Stimulated activated naive CD8-positive, alpha-beta T cell treated with anti-CD3 and anti-CD28 coated beads, Interleukin-15, amount 100 ng/mL, for 72 hours (primary cell): ENCODE data around the gene PEX11G.
A peak's percentile ranks its signal among the peaks of the same experiment; 100 is the strongest.

ENCODE experiments used
- ATAC-seq: fragments of 150-1000 bp; cut with Tn5 transposase; 2 replicates; pipeline ENCODE4 v1.10.0; 2021; ENCODE audit warnings: mild to moderate bottlenecking, moderate library complexity
- DNase-seq, 2 donors: peaks; one replicate each; pipeline ENCODE4 v3.0.0; 2021 to 2022
- H3K27ac Mint-ChIP-seq, 2 donors: one replicate each; pipeline ENCODE4 v1.8.0; 2022; ENCODE audit warnings: mild to moderate bottlenecking in 2 of 2, mixed read lengths in 2 of 2, moderate library complexity in 2 of 2
- H3K27me3 Mint-ChIP-seq: one replicate; pipeline ENCODE4 v1.8.0; 2022; ENCODE audit warnings: mixed read lengths
- H3K4me1 Mint-ChIP-seq: one replicate; pipeline ENCODE4 v1.8.0; 2022; ENCODE audit warnings: mild to moderate bottlenecking, mixed read lengths
- H3K4me3 Mint-ChIP-seq, 2 donors: one replicate each; pipeline ENCODE4 v1.8.0; 2022; ENCODE audit warnings: mild to moderate bottlenecking in 2 of 2, mixed read lengths in 2 of 2, moderate library complexity in 1 of 2
- H3K9me3 Mint-ChIP-seq, 2 donors: one replicate each; pipeline ENCODE4 v1.8.0; 2022; ENCODE audit warnings: mixed read lengths in 2 of 2

Gene PEX11G

GRCh38 chr19:7512400-7512851, 23.6 kb upstream of the PEX11G start:
- Mint-ChIP-seq H3K9me3 (no peaks in the 10 kb centered on the region), H3K4me3 (no peak overlapping the region), H3K4me1 (peaks cover 24% of the 10 kb centered on the region), H3K27ac (no peak overlapping the region), H3K27me3 (peaks cover 23% of the 10 kb centered on the region)
- ATAC-seq (no peak), DNase-seq (no peak)

- no peak overlapping the region for H3K4me3 Mint-ChIP-seq
- H3K4me1 Mint-ChIP-seq = peaks cover 22% of the 10 kb centered on the region
- H3K27me3 Mint-ChIP-seq = peaks cover 44% of the 10 kb centered on the region
- ATAC-seq (no peak), DNase-seq (no peak)
- H3K9me3 Mint-ChIP-seq = no peaks in the 10 kb centered on the region
- no peak overlapping the region for H3K27ac Mint-ChIP-seq
Observed at GRCh38 chr19:7509625-7510024, 20.8 kb upstream of the PEX11G start.

DNA sequence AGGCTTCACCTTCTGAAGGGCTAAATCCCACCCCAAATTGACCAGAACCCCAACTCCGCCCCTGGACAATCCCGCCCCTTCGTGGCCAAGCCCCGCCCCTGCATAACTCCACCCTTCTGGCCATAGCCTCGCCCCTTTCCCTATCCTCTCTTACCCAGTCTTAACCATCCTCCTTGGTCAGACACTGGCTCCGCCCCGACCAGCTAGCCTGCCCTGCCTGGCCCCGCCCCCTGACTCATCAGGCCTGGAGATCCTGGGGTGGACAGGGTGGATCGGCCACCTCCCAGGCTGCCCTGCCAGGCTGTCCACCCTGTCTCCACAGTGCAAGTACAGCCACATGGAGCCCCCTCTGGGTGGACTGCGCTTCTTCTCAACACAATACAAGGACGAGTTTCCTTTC, 19.0 kb upstream of the PEX11G start:
- no peaks in the 10 kb centered on the region for H3K9me3 Mint-ChIP-seq
- peaks cover 47% of the 10 kb centered on the region for H3K27me3 Mint-ChIP-seq
- ATAC-seq = peak; percentile 57
- H3K4me3 Mint-ChIP-seq = no peak overlapping the region
- peak in 1 of 2 donors; percentile 31 for DNase-seq
- peaks cover 21% of the 10 kb centered on the region for H3K4me1 Mint-ChIP-seq
- H3K27ac Mint-ChIP-seq = no peak overlapping the region

DNA sequence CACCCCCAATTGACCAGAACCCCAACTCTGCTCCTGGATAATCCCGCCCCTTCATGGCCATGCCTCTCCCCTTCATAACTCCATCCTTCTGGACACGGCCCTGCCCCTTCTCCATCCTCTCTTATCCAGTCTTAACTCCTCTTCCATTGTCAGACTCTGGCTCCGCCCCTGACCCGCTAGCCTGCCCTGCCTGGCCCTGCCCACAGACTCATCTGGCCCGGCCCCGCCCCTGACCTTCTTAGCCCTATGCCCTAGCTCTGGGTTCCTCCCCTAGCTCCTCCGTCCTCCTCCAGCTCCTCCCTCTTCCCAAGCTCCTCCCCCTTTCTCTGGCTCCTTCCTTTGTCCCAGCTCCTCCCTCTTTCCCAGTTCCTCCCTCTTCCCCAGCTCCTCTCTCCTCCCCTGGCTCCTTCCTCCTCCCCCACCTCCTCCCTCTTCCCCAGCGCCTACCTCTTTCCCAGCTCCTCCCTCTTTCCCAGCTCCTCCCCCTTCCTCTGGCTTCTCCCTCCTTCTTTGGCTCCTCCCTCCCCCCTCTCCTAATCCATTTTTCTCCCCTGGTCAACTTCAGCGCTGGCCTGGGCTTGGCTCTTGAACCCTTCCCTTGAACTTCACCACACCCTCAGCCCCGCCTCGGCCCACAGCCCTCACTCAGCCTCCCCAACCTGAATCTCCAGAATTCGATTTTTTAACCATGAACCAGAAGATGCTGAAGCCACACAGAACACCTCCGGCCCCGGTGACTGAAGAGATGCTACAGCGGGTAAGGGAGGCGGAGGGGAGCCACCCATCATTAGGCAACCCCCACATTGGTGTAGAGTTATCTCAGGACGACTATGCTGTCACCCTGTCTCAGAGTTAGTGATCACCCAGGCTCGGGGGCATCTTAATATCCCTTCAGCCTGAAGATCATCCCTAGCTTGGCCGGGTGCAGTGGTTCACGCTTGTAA, 17.8 kb upstream of the PEX11G start:
- peak; percentile 58 to 69 for DNase-seq
- Mint-ChIP-seq H3K27ac (no peak overlapping the region), H3K4me1 (peaks cover 21% of the 10 kb centered on the region), H3K4me3 (peak overlapping the region; percentile 65 to 81), H3K27me3 (peaks cover 59% of the 10 kb centered on the region), H3K9me3 (no peaks in the 10 kb centered on the region)
- ATAC-seq = peak; percentile 87

DNA sequence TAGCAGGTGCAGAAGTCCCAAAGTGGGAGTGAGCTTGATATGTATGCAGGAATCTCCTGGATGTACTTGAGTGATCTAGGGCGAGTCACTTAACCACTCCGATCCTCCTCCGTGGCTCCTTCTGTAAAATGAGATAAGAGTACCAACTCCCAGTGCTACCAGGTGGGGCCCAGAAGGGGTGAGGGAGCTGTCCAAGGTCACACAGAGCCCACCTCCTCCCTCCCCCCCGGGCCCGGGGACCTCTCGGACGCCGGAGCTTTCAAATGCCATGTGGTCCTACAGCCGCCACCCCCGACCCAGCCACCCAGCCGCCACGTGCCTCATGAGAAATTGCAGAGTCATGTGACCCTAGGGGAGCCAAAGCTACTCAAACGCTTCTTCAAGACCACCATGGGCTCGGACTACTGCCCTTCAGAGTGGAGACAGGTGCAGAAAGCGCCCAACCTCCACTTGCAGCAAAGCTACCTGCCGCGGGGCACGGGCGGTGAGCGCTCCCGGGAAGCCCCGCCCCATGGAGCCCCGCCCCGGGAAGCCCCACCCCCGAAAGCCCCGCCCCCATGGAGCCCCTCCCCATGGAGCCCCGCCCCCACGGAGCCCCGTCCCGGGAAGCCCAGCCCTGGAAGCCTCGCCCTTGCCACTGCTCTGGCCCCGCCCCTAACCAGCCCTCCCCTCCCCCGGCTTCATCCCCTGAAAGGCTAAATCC, 17.0 kb upstream of the PEX11G start:
- Mint-ChIP-seq H3K4me1 (peaks cover 28% of the 10 kb centered on the region), H3K27ac (no peak overlapping the region), H3K27me3 (peaks cover 68% of the 10 kb centered on the region), H3K4me3 (peak overlapping the region; percentile 65 to 81), H3K9me3 (no peaks in the 10 kb centered on the region)
- DNase-seq = peak in 1 of 2 donors; percentile 33
- ATAC-seq = peak; percentile 37

DNA sequence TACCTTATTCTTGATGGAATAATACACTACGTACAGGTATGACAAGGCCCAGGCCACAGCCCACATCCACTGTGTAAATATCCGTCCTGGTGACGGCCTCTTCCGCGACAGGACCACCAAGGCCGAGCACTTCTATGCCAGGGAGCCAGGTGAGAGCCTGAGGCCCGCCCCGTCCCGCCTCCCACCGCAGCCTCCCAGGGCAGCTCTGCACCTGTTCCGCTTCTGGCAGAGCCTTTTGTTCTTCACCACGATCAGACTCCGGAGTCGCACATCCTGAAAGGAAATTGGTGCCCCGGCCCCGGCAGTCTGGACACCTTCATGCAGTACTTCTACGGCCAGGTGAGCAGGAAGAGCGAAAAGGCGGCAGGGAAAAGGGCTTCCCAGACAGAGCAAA, 16.4 kb upstream of the PEX11G start:
- ATAC-seq (no peak), DNase-seq (no peak)
- Mint-ChIP-seq H3K4me3 (peak overlapping the region; percentile 53 to 59), H3K27ac (no peak overlapping the region), H3K9me3 (no peaks in the 10 kb centered on the region), H3K4me1 (peaks cover 28% of the 10 kb centered on the region), H3K27me3 (peaks cover 73% of the 10 kb centered on the region)

DNA sequence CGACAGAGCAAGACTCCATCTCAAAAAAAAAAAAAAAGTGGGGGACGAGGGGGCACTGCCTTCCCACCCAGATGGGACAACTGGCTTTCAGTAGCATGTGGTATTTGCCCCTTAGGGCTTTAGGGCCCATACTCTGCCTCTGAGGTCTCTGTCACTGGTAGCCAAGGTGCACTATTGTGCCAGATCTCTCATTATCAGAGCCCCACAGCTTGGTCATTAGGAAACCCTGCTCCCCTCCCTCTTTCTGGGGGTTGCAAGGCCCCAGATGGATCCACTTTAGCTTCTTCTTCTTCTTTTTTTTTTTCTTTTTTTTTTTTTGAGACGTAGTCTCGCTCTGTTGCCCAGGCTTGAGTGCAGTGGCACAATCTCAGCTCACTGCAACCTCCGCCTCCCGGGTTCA, 15.8 kb upstream of the PEX11G start:
- Mint-ChIP-seq H3K4me3 (no peak overlapping the region), H3K27me3 (peaks cover 79% of the 10 kb centered on the region), H3K4me1 (peaks cover 28% of the 10 kb centered on the region), H3K27ac (no peak overlapping the region), H3K9me3 (no peaks in the 10 kb centered on the region)
- ATAC-seq (no peak), DNase-seq (no peak)

- DNase-seq (no peak), ATAC-seq (no peak)
- Mint-ChIP-seq H3K27me3 (peaks cover 86% of the 10 kb centered on the region), H3K4me1 (peaks cover 28% of the 10 kb centered on the region), H3K27ac (no peak overlapping the region), H3K9me3 (no peaks in the 10 kb centered on the region), H3K4me3 (no peak overlapping the region)
Observed at GRCh38 chr19:7502552-7502951, 13.7 kb upstream of the PEX11G start.

- ATAC-seq = peak; percentile 80
- Mint-ChIP-seq H3K4me3 (peak overlapping the region; percentile 71 to 80), H3K27ac (no peak overlapping the region), H3K4me1 (peaks cover 17% of the 10 kb centered on the region), H3K27me3 (peaks cover 85% of the 10 kb centered on the region), H3K9me3 (no peaks in the 10 kb centered on the region)
- DNase-seq = peak; percentile 38 to 66
Observed at GRCh38 chr19:7500811-7501450, 12.1 kb upstream of the PEX11G start.

- ATAC-seq = peak; percentile 56
- H3K9me3 Mint-ChIP-seq = no peaks in the 10 kb centered on the region
- no peak overlapping the region for H3K27ac Mint-ChIP-seq
Observed at GRCh38 chr19:7497292-7497691, 8.5 kb upstream of the PEX11G start.

GRCh38 chr19:7494416-7495098, 5.7 kb upstream of the PEX11G start:
- Mint-ChIP-seq H3K27ac (peak overlapping the region in 1 of 2 donors; percentile 44), H3K4me1 (peaks cover 28% of the 10 kb centered on the region)

More at GRCh38 chr19:7497292-7497691, 8.5 kb upstream of the PEX11G start:
- no peak for DNase-seq
- Mint-ChIP-seq H3K4me1 (peaks cover 21% of the 10 kb centered on the region), H3K27me3 (peaks cover 65% of the 10 kb centered on the region), H3K4me3 (no peak overlapping the region)

GRCh38 chr19:7492558-7492957, 3.7 kb upstream of the PEX11G start:
- ATAC-seq (no peak), DNase-seq (no peak)
- H3K27ac Mint-ChIP-seq = peak overlapping the region in 1 of 2 donors; percentile 93
- H3K27me3 Mint-ChIP-seq = peaks cover 21% of the 10 kb centered on the region
- peak overlapping the region; percentile 11 to 51 for H3K4me3 Mint-ChIP-seq
- H3K9me3 Mint-ChIP-seq = no peaks in the 10 kb centered on the region
- peaks cover 32% of the 10 kb centered on the region for H3K4me1 Mint-ChIP-seq

More at GRCh38 chr19:7494416-7495098, 5.7 kb upstream of the PEX11G start:
- H3K4me3 Mint-ChIP-seq = no peak overlapping the region
- H3K27me3 Mint-ChIP-seq = peaks cover 38% of the 10 kb centered on the region
- no peaks in the 10 kb centered on the region for H3K9me3 Mint-ChIP-seq
- DNase-seq (no peak), ATAC-seq (no peak)

- DNase-seq = peak in 1 of 2 donors; percentile 81
- H3K27me3 Mint-ChIP-seq = peaks cover 17% of the 10 kb centered on the region
- peaks cover 32% of the 10 kb centered on the region for H3K4me1 Mint-ChIP-seq
- peak; percentile 86 for ATAC-seq
- no peaks in the 10 kb centered on the region for H3K9me3 Mint-ChIP-seq
- peak overlapping the region in 1 of 2 donors; percentile 93 for H3K27ac Mint-ChIP-seq
- no peak overlapping the region for H3K4me3 Mint-ChIP-seq
Observed at GRCh38 chr19:7492142-7492541, 3.3 kb upstream of the PEX11G start.

DNA sequence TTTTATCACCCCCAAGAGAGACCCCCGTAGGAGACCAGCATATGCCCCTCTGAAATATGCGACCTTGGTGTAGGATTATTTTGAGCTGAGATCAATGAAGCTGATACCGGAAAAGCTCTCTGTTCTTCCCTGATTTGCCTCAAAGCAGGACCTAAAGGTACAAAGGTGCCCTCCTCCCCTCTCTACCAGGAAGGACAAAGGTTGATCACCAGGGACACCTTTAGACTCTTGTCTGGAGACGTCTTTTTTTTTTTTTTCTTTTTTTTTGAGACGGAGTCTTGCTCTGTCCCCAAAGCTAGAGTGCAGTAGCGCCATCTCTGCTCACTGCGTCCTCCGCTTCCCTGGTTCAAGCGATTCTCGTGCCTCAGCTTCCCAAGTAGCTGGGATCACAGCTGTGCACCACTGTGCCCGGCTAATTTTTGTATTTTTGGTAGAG, 792 bp upstream of the PEX11G start:
- no peak for ATAC-seq
- H3K27me3 Mint-ChIP-seq = no peaks in the 10 kb centered on the region
- peak overlapping the region; percentile 40 to 84 for H3K4me3 Mint-ChIP-seq
- H3K9me3 Mint-ChIP-seq = no peaks in the 10 kb centered on the region
- peak overlapping the region; percentile 50 to 81 for H3K27ac Mint-ChIP-seq
- peaks cover 32% of the 10 kb centered on the region for H3K4me1 Mint-ChIP-seq
- DNase-seq = no peak

- H3K27ac Mint-ChIP-seq = peak overlapping the region in 1 of 2 donors; percentile 66
- H3K4me3 Mint-ChIP-seq = no peak overlapping the region
- no peak for ATAC-seq
- no peak for DNase-seq
- no peaks in the 10 kb centered on the region for H3K9me3 Mint-ChIP-seq
- H3K27me3 Mint-ChIP-seq = peaks cover 11% of the 10 kb centered on the region
- peaks cover 26% of the 10 kb centered on the region for H3K4me1 Mint-ChIP-seq
Observed at GRCh38 chr19:7486923-7487322, 1.9 kb downstream of the PEX11G start.
